Measurements from ENCODE around the gene ATP5F1A. TPM values are rescaled to one million over a fixed set of nuclear protein-coding genes. Genes with fewer than 3 reads are reported as not detected.
A peak's percentile ranks its signal among the peaks of the same experiment; 100 is the strongest.

The ATP5F1A gene
- total RNA-seq, 2 experiments from 2014 or later = 218 to 284 TPM

DNA sequence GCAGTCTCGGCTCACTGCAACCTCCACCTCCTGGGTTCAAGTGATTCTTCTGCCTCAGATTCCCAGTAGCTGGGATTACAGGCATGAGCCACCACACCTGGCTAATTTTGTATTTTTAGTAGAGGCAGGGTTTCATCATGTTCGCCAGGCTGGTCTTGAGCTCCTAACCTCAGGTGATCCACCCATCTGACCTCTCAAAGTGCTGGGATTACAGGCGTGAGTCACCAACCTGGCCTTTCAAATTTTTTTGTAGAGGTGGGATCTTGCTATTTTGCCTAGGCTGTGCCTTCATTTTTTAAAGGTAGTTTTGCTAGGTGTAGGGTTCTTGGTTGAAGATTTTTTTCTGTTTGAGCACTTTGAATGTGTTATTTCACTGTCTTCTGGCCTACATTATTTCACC is 12.3 kb upstream of the ATP5F1A start:
- no peak overlapping the region for H2AFZ ChIP-seq (ENCODE audit: low read length)
- H4K20me1 ChIP-seq (ENCODE audit: insufficient read depth, low read length) = no peaks in the 10 kb centered on the region
- POLR2A ChIA-PET = interaction anchor here (0.6 to 0.7 kb wide), 2 partner anchors 30 to 65 kb away, joined by 5 to 8 read pairs; no protein-coding TSS in a partner anchor
- H3K36me3 ChIP-seq (ENCODE audit: insufficient read depth, low read length) = peaks cover 38% of the 10 kb centered on the region
- H3K9me2 ChIP-seq (ENCODE audit: insufficient read depth, low read length) = no peaks in the 10 kb centered on the region
- no peak for DNase-seq (ENCODE audit: low spot score)
- H3K4me1 ChIP-seq (ENCODE audit: insufficient read depth, low read length, poor library complexity, severe bottlenecking) = no peaks in the 10 kb centered on the region
- H3K9me3 ChIP-seq (ENCODE audit: low read length) = no peaks in the 10 kb centered on the region
- H3K4me3 ChIP-seq (ENCODE audit: low read depth, low read length, poor library complexity, severe bottlenecking) = no peak overlapping the region
- no peak overlapping the region for H3K27ac ChIP-seq (ENCODE audit: low read depth, low read length, poor library complexity, severe bottlenecking)
- intact Hi-C loops (cut with micrococcal nuclease; ENCODE audit: unreplicated experiment) = no loop called here
- BruUV-seq (replicated peaks) = no TSS peak
- TF ChIP-seq, protein P1, sequence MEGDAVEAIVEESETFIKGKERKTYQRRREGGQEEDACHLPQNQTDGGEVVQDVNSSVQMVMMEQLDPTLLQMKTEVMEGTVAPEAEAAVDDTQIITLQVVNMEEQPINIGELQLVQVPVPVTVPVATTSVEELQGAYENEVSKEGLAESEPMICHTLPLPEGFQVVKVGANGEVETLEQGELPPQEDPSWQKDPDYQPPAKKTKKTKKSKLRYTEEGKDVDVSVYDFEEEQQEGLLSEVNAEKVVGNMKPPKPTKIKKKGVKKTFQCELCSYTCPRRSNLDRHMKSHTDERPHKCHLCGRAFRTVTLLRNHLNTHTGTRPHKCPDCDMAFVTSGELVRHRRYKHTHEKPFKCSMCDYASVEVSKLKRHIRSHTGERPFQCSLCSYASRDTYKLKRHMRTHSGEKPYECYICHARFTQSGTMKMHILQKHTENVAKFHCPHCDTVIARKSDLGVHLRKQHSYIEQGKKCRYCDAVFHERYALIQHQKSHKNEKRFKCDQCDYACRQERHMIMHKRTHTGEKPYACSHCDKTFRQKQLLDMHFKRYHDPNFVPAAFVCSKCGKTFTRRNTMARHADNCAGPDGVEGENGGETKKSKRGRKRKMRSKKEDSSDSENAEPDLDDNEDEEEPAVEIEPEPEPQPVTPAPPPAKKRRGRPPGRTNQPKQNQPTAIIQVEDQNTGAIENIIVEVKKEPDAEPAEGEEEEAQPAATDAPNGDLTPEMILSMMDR (conservative IDR thresholded peaks at IDR 0.05; ENCODE audit: low read length) = no peak
- no peak for TF ChIP-seq EZH2phosphoT487 (IDR thresholded peaks at IDR 0.05; ENCODE audit: borderline replicate concordance, low read depth, low read length)
- CTCF ChIA-PET (ENCODE audit: unreplicated experiment) = no interaction called here
- H3K4me2 ChIP-seq (ENCODE audit: low read length) = no peak overlapping the region
- peaks cover under 1% of the 10 kb centered on the region; the same call in 1 of the 2 replicates for H3K79me2 ChIP-seq (ENCODE audit: insufficient read depth, low read depth, low read length)

GRCh38 chr18:46109386-46109785 is 11.3 kb upstream of the ATP5F1A start:
- Histone ChIP-seq H3K9me2 (ENCODE audit: insufficient read depth, low read length) (no peaks in the 10 kb centered on the region), H2AFZ (ENCODE audit: low read length) (no peak overlapping the region), H3K9me3 (ENCODE audit: low read length) (no peaks in the 10 kb centered on the region), H3K4me3 (ENCODE audit: low read depth, low read length, poor library complexity, severe bottlenecking) (no peak overlapping the region), H4K20me1 (ENCODE audit: insufficient read depth, low read length) (no peaks in the 10 kb centered on the region), H3K4me1 (ENCODE audit: insufficient read depth, low read length, poor library complexity, severe bottlenecking) (no peaks in the 10 kb centered on the region), H3K4me2 (ENCODE audit: low read length) (no peak overlapping the region), H3K79me2 (ENCODE audit: insufficient read depth, low read depth, low read length) (peaks cover 9% of the 10 kb centered on the region; the same call in 1 of the 2 replicates), H3K27ac (ENCODE audit: low read depth, low read length, poor library complexity, severe bottlenecking) (no peak overlapping the region), H3K36me3 (ENCODE audit: insufficient read depth, low read length) (peaks cover 28% of the 10 kb centered on the region)
- CTCF ChIA-PET (ENCODE audit: unreplicated experiment) = no interaction called here
- no peak for DNase-seq (ENCODE audit: low spot score)
- POLR2A ChIA-PET = interaction anchor here (0.6 to 0.7 kb wide), 3 partner anchors 66 to 142 kb away, joined by 3 to 8 read pairs (median 4); no protein-coding TSS in a partner anchor
- BruUV-seq (replicated peaks) = no TSS peak
- TF ChIP-seq, protein P1 (conservative IDR thresholded peaks at IDR 0.05; ENCODE audit: low read length) = no peak
- TF ChIP-seq EZH2phosphoT487 (IDR thresholded peaks at IDR 0.05; ENCODE audit: borderline replicate concordance, low read depth, low read length) = no peak
- intact Hi-C loops (cut with micrococcal nuclease; ENCODE audit: unreplicated experiment) = loop anchor here (10.0 kb wide), 1 partner anchor 65 kb away; a partner anchor contains a TSS

- Histone ChIP-seq H2AFZ (ENCODE audit: low read length) (peak within 1 kb of the TSS; percentile 78), H3K4me3 (ENCODE audit: low read depth, low read length, poor library complexity, severe bottlenecking) (peak within 1 kb of the TSS; percentile 93), H3K4me1 (ENCODE audit: insufficient read depth, low read length, poor library complexity, severe bottlenecking) (peaks cover under 1% of the 10 kb centered on the region), H3K4me2 (ENCODE audit: low read length) (peak within 1 kb of the TSS; percentile 88), H3K9me2 (ENCODE audit: insufficient read depth, low read length) (no peaks in the 10 kb centered on the region), H4K20me1 (ENCODE audit: insufficient read depth, low read length) (no peaks in the 10 kb centered on the region), H3K36me3 (ENCODE audit: insufficient read depth, low read length) (peaks cover 10% of the 10 kb centered on the region; the same call in 1 of the 2 replicates), H3K79me2 (ENCODE audit: insufficient read depth, low read depth, low read length) (peaks cover 9% of the 10 kb centered on the region; the same call in 1 of the 2 replicates), H3K9me3 (ENCODE audit: low read length) (no peaks in the 10 kb centered on the region), H3K27ac (ENCODE audit: low read depth, low read length, poor library complexity, severe bottlenecking) (peak within 1 kb of the TSS; percentile 36)
- ChIA-PET CTCF (ENCODE audit: unreplicated experiment) (no interaction called here), POLR2A (interaction anchor here (0.6 kb wide), 1 partner anchor 583 kb away, joined by 3 read pairs; no protein-coding TSS in a partner anchor)
- peak; percentile 79 for DNase-seq (ENCODE audit: low spot score)
- TSS peak; percentile 41 for BruUV-seq (replicated peaks)
- intact Hi-C loops (cut with micrococcal nuclease; ENCODE audit: unreplicated experiment) = loop anchor here (10.0 kb wide), 1 partner anchor 70 kb away; a partner anchor contains a TSS
- TF ChIP-seq EZH2phosphoT487 (IDR thresholded peaks at IDR 0.05; ENCODE audit: borderline replicate concordance, low read depth, low read length) = no peak
- TF ChIP-seq, protein P1 (conservative IDR thresholded peaks at IDR 0.05; ENCODE audit: low read length) = no peak
Measured at GRCh38 chr18:46104128-46104911, 6.2 kb upstream of the ATP5F1A start, which contains the start of gene HAUS1. Gene HAUS1 (plus strand): TSS chr18:46104385. CDS start chr18:46104412, 27 bp downstream.

All from OCI-LY7 (cell line).